CD4-positive, alpha-beta T cell treated with Interleukin-17A for 1 hour (primary cell): ENCODE data around the gene SPSB2.

Source experiments
- DNase-seq: peaks from one replicate; pipeline ENCODE4 v3.0.0-alpha.2; 2020

The SPSB2 gene

DNA sequence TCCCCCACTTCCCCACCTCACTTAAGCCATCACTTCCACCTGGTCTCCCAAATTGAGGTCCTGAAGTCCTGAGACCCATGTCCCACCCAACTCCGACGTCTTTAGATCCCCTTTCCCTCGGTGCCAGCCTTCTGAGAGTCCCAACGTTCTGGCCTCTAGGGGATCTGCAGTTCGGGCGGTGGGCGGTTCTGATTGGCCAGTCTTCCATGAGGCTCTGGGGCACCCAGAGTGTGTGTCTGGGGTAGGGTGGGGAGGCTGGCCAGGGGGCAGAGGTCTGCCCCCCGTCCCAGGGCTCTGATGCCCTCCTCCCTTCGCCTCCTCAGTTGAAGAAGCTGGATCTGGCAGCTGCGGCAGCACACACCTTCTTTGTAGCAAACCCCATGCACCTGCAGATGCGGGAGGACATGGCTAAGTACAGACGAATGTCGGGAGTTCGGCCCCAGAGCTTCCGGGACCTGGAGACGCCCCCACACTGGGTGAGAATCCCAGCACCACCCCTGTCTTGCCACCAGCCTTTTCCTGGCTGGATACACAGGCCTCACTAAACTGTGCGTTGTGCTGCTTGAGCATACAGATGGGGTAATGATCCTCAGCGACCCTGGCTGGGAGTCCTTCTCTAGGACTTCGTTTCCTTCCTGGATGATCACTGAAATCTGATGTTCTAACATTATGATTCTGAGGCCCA, 43.4 kb downstream of the SPSB2 start:
- no peak for DNase-seq

DNA sequence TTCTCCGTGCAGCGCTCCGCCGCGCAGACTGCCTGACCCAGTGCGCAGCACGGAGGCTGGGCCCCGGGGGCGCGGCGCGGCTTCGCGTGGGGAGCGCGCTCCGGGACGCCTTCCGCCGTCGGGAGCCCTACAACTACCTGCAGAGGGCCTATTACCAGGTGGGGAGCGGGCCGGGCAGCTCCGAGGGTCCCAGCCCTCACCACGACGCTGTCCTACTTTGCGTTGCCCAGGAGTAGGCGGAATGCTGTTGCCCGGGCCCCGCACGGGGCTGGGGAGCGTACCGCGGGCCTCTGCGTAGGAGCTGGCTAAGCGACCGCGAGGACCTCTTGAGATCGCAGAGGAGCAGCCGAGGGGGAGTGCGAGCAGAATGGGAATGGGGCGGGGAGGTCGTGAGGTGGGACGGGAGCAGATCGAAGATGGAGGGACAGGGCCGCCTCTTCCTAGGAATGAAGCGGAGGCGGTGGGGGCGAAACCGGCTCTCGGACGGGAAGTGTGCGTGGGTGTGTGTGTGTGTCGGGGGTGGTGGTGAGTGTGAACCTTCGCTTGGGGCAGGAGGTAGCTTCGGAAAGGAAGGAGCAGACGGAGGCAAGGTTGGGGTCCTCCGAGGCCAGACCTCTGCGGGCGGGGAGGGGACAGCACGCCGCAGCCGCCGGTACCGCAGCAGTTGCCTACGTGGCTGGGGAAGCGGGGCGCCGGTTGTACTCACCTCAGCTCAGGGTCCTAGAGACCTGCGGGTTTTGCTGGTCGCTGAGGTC, 44.1 kb downstream of the SPSB2 start:
- DNase-seq = peak; percentile 44

DNA sequence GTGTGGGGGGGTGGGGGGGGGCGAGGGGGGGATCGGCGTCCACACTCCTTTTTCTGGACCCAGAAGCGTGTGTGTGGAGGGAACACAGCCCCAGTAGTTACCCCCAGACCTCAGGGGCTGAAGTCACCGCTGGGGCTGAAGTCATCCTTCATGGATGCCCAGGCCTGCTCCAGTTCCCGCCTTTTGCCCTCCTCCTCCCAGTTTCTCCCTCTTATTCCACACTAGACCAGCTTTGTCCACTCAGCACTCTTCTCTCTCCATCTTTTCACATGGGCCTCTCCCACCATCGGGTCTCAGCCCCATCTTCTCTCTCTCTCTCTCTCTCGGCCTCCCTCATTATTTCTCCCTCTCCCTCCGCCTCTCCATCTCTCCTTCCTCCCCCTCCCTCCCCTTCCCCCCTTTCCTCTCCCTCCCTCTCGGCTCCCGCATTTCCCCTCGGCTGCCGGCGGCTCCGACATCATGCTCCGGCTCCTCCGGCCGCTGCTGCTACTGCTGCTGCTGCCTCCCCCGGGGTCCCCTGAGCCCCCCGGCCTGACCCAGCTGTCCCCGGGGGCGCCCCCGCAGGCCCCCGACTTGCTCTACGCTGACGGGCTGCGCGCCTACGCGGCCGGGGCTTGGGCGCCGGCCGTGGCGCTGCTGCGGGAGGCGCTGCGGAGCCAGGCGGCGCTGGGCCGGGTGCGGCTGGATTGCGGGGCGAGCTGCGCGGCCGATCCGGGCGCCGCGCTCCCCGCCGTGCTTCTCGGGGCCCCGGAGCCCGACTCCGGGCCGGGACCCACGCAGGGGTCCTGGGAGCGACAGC, 44.9 kb downstream of the SPSB2 start, which contains the start of gene P3H3:
TSS of gene P3H3 (plus strand) at position 426 of the 799 bp plus-strand sequence. CDS start at position 460, 34 bp downstream.
- DNase-seq = no peak

DNA sequence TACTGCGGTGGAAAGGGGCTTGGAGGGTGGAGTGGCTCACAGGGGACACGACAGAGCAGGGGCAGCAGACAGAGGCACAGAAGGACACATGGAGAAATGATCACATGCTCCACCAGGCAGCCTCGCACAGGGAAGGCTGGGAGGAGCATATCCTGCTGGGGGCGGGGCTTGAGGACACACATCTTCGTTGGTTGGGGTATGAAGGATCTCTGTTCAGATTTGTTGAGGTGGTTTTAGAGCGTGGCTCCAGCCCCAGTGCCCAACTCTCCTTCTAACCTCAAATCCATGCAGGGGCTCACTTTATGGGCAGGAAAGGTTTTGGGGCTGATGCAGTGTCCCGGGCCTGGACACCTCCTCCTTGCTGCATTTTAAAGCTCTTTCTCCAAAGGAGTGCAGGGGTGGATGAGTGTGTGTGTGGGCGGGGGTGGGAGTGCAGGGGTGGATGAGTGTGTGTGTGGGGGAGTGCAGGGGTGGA, 45.6 kb downstream of the SPSB2 start:
- DNase-seq = peak; percentile 45

DNA sequence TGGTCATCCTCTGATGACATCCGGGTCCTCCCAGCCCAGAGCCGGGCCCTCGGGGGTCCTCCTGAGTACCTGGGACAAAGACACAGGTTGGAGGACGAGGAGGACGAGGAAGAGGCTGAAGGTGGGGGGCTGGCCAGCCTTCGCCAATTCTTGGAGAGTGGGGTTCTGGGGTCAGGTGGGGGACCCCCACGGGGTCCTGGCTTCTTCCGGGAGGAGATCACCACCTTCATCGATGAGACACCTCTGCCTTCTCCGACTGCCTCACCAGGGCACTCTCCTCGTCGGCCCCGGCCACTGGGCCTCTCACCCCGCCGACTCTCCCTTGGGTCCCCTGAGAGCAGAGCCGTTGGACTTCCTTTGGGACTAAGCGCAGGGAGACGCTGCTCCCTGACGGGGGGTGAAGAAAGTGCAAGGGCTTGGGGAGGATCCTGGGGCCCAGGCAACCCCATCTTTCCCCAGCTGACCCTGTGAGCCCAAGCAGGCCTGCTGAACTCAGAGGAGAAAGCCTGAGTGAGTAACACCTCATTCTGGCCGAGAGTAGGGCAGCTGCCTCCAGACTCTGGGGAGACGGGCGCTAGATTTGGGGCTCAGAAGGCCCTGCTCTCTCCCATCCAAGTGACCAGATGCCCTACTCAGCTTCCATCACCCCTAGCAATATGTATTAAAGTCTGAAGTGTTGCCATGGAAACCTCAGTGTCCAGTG, 46.2 kb downstream of the SPSB2 start:
- no peak for DNase-seq

DNA sequence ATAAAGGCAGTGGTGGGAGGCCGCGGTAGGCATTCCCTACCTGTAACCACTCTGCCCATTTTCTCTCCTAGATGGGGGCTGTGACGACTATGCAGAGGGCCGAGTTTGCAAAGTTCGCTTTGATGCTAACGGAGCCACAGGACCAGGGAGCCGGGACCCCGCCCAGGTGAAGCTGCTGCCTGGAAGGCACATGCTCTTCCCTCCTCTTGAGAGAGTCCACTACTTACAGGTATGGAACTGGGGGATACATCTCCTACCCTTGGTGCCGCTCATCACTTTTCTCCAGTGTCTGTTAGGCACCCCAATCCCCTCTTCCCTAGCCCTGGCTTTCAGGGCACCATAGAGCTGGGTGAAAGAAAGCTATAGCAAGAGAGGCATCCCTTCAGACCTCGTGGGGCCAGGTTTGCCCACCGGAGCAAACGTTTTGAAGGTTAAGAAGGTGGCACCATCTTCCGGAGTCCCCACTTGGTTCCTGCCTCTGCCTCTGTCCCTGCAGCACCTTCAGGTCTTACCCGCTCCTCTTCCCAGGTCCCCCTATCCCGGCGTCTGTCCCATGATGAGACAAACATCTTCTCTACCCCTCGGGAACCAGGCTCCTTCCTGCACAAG, 46.9 kb downstream of the SPSB2 start:
- no peak for DNase-seq

DNA sequence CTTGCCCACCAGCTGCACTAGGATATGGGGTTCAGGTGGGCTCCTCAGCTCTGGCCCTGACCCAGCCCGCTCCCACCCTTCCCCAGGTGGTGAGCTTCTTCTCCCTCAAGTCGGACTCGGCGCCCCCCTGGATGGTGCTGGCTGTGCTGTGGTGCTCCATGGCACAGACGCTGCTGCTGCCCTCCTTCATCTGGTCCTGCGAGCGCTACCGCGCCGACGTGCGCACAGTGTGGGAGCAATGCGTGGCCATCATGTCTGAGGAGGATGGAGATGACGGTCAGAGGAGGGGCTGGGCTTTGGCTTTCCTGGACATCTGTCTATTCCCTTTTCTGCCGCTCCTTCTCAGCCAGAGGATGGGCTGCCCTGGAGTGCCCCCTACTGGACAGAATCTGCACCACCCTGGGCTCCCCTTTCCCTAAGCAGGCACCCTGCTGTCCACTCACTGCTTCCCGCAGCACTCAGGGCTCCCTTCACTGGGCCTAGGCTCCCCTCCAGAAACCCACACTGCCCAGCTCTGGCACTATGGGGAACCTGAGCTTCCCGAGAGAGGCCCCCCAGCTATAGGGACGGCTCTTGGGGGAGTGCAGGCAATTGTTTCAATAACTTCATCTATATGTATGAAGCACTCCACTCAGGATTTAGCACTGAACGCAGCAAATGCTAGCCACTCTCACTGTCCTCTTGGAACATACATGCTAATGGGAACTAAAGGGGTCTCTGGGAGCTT, 47.5 kb downstream of the SPSB2 start:
- DNase-seq = peak; percentile 83

DNA sequence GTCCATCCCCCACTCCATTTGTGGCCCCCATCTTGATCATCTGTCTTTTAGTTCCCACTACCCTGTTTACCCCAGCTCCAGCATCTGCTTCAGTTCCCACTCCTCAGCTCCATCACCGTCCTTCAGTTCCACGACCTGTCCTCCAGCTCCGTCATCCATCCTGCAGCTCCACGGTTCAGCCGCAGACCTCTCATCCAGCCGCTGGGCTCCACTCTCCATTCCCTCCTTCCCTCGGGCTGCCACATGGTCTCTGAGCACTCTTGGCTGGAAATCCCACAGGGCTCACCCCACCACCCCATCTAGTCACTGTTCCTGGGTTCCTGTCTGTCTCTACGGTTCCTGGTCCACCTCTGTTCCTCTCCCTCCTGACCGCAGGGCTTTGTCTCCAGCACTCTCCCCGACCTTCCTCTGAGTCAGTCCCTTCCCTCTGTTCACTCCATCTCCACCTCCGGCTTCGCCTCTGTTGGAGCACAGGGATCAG, 48.2 kb downstream of the SPSB2 start:
- DNase-seq = no peak

DNA sequence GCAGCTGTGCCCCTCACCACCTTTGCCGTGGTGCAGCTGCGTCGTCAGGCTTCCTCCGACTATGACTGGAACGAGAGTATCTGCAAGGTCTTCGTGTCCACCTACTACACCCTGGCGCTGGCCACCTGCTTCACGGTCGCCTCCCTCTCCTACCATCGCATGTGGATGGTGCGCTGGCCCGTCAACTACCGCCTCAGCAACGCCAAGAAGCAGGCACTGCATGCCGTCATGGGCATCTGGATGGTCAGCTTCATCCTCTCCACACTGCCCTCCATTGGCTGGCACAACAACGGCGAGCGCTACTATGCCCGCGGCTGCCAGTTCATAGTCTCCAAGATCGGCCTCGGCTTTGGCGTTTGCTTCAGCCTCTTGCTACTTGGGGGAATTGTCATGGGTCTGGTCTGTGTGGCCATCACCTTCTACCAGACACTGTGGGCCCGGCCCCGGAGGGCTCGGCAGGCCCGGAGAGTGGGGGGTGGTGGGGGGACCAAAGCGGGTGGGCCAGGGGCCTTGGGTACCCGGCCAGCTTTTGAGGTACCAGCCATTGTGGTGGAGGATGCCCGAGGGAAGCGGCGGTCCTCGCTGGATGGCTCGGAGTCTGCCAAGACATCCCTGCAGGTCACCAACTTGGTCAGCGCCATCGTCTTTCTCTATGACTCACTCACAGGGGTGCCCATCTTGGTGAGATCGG, 48.9 kb downstream of the SPSB2 start:
- DNase-seq = no peak

DNA sequence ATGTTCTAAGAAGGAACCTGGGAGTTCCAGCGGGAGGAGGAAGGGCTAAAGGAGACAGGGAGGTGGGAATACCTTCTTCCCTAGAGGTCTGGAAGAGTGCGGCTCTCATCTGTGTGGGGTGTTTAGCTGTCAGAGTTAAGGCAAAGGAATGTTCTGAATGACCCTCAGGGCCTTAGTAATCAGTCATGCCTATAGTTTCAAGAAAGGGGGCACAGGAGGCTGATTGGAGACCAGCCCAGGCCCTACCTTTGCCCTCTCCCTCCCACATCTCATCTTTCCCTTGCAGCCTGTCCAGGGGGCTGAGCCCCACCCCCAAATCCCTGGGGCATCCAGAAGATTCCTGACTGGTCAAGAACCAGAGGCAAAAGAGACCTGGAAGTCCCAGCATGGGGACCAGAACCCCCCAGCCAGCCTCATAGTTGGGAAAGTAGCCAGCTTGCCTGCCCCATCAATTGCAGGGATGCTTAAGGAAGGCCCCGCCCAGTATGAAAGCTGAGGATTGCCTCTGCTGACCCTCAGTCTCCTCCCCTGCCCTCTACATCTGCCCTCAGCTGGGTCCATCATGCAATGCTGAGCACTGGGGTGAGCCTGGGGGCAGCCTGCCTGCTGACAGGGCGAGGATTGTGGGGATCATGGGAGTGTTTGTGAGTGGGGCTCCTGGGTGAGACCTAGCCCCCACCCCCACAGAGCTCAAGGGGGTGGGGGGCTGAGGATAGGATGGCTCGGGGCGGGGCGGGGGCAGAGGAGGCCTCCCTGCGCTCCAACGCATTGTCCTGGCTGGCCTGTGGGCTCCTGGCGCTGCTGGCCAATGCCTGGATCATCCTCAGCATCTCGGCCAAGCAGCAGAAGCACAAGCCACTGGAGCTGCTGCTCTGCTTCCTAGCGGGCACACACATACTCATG, 49.7 kb downstream of the SPSB2 start:
- no peak for DNase-seq

DNA sequence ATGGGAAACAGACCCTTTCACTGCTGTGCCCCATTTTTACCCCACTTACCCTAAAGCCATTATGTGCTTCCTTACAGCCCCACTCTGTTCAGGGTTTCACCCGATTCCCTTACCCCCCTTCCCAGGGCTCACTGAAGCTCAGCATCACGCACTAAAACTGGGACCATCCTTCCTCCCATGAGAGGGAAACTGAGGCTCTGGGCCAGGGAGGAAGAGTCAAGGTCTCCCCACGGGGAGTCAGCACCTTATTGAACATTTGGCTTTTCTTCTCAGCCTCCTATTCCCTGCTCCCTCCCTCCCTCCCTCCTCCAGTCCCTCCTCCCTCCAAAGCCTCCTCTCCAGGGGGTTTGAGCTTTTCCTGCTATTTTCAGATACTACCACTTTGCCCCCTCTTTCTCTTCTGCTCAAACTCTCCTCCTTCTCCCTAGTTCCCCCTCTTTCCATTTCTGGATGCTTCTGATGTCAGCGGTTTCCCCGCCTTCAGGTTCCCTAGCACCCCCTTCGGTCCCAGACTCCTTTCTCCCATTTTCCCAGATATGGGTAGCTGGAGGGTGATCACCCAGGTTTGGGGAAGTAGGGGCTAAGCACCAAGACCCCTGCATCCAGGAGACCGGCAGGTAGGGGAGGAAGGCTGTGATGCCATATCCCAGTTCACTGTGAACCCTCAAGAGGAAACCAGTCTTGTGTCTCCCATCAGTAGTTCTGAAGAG, 50.5 kb downstream of the SPSB2 start:
- no peak for DNase-seq

DNA sequence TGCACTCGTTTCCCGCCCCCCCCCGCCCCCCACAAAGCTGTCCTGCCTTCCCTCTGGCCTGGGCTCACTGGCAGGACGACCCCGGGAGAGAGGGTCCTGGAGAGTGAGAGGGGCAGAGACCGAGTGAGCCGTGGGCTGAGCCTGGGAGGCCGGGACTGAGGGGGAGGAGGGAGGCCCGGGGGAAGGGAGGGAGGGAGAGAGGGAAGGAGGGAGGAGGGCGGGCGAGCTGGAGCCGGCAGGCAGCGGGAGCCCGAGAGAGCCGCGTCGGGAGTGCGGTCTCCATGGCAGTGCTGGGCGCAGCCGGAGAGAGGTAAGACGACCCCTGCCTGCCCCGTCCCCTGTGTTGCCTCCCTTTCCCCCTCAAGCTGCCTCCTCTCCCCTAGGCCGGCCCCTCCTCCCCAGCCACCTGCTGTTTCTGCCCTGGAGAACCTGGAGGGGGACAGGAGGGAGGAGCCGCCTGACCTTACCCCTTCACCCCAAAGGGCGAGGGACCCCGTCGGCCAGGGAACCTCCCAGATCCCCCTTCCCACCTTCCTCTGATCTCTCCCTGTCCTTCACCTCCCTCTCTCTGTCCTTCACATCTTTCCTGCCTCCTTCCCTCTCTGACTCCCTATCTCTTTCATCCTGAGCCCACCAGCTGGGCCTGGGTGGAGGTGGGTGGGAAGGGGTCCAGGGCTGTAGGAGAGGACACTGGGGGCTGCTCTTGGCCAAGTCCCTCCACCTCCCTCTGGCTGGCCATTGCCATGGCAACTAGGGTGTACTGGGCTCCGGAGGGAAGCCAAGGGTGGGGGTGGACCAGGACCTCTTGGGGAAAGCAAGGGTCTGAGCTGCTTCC, 51.3 kb downstream of the SPSB2 start, which contains the start of gene GPR162:
TSS of gene GPR162 (plus strand) at position 231 of the 835 bp plus-strand sequence. CDS start 2,078 bp downstream, outside the sequence.
- DNase-seq = no peak
